Common myeloid progenitor, CD34-positive (primary cell): ENCODE measurements around the gene KRABD2.
"Not testable (repeated sequence)": the region's sequence is repeated elsewhere in the genome, so short reads cannot be mapped to it uniquely, and the experiment has no call there.

ENCODE experiments used
- CTCF ChIA-PET: fragments of 350-600 bp; sonication (Branson Sonifier 250); formaldehyde crosslinking; loops from one replicate; lab custom pipeline; 2021; ENCODE audit warnings: antibody characterized with exemption; lab: Charles Lee
- POLR2A ChIA-PET: fragments of 350-600 bp; sonication (Branson Sonifier 250); formaldehyde crosslinking; loops from one replicate; lab custom pipeline; 2021; ENCODE audit warnings: antibody characterized with exemption; lab: Charles Lee
- DNase-seq, 3 donors: peaks; one replicate each; pipeline versions ENCODE4 v3.0.0 to v3.0.0-alpha.2; 2013
- H3K27ac ChIP-seq, 2 experiments: 1 replicate in 1 of 2; 2 replicates in 1 of 2; pipeline ENCODE4 v1.7.0; 2013; ENCODE audit warnings: inconsistent platforms in 2 of 2, low read length in 2 of 2, mild to moderate bottlenecking in 2 of 2, low read depth in 1 of 2, moderate library complexity in 1 of 2; ENCODE audit not compliant: severe bottlenecking in 2 of 2, insufficient read depth in 1 of 2, poor library complexity in 1 of 2
- H3K27me3 ChIP-seq, 5 experiments: replicated peaks in 2 of 5; 1 replicate in 3 of 5; 2 replicates in 2 of 5; pipeline versions ENCODE4 v1.6.1 to v1.7.0; 2013; ENCODE audit warnings: low read length in 4 of 5, mild to moderate bottlenecking in 2 of 5, moderate library complexity in 2 of 5, inconsistent platforms in 1 of 5; ENCODE audit not compliant: insufficient read depth in 5 of 5, control insufficient read depth in 4 of 5
- H3K36me3 ChIP-seq, 4 experiments: 1 replicate in 2 of 4; 2 replicates in 2 of 4; pipeline versions ENCODE4 v1.6.1 to v1.7.0; 2013; ENCODE audit warnings: low read length in 3 of 4, control low read depth in 1 of 4, mild to moderate bottlenecking in 1 of 4; ENCODE audit not compliant: control insufficient read depth in 4 of 4, insufficient read depth in 4 of 4
- H3K4me1 ChIP-seq, 4 experiments: 1 replicate in 3 of 4; 2 replicates in 1 of 4; pipeline versions ENCODE4 v1.6.1 to v1.7.1; 2013; ENCODE audit warnings: low read length in 3 of 4, mild to moderate bottlenecking in 3 of 4, control low read depth in 1 of 4, inconsistent platforms in 1 of 4, moderate library complexity in 1 of 4; ENCODE audit not compliant: control insufficient read depth in 4 of 4, insufficient read depth in 4 of 4; ENCODE audit errors: control extremely low read depth in 1 of 4
- H3K4me3 ChIP-seq, 7 experiments: 1 replicate in 4 of 7; 2 replicates in 3 of 7; pipeline versions ENCODE4 v1.5.1 to v1.7.0; 2013; ENCODE audit warnings: mild to moderate bottlenecking in 7 of 7, low read length in 6 of 7, moderate library complexity in 6 of 7, inconsistent platforms in 2 of 7, low read depth in 2 of 7, control low read depth in 1 of 7; ENCODE audit not compliant: insufficient read depth in 4 of 7, control insufficient read depth in 1 of 7; ENCODE audit errors: extremely low read depth in 1 of 7
- H3K9me3 ChIP-seq, 5 experiments: 1 replicate in 4 of 5; 2 replicates in 1 of 5; pipeline versions ENCODE4 v1.6.1 to v1.7.1; 2013; ENCODE audit warnings: low read length in 4 of 5, mild to moderate bottlenecking in 2 of 5, inconsistent platforms in 1 of 5, low read depth in 1 of 5, moderate library complexity in 1 of 5; ENCODE audit not compliant: control insufficient read depth in 4 of 5, insufficient read depth in 2 of 5; ENCODE audit errors: control extremely low read depth in 1 of 5
- WGBS: methylation state at CpG from one replicate; pipeline ENCODE4 v1.1.5; 2013; ENCODE audit not compliant: insufficient coverage; 5-methylcytosine and 5-hydroxymethylcytosine counted together

Gene KRABD2

DNA sequence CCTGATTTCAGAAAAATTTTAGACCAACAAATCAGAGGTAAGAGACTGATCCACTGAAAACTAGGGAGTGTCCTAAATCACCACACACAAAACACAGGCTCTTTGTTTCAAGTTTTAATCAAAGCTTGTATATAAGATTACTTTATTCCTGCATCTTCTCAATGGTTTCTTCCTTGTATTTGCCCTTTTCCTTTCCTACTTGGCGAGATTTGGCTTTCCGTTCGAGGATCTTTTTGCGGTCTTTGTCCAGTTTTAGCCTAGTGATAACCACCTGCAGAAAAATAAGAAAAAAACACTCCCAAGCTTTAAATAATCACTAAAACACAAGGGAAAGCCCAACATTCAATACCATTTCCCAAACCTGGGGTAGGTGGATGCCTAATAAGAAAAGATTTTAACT lies 918 bp upstream of the KRABD2 start:
- CTCF ChIA-PET = interaction anchor here (0.8 to 2.6 kb wide), 9 partner anchors 14 to 82 kb away, joined by 3 to 15 read pairs (median 3); partner anchors contain the start of gene SLC25A35
- no peak overlapping the region for H3K4me3 ChIP-seq
- peaks cover 6 to 45% (median 39%) of the 10 kb centered on the region in 4 experiments for H3K4me1 ChIP-seq
- no peak overlapping the region for H3K27ac ChIP-seq
- no peaks in the 10 kb centered on the region for H3K9me3 ChIP-seq
- no peaks in the 10 kb centered on the region for H3K27me3 ChIP-seq
- WGBS = 95% methylated on average over 3 of the region's 4 CpGs
- POLR2A ChIA-PET = interaction anchor here (0.6 to 2.0 kb wide), 2 partner anchors 82 to 758 kb away, joined by 4 to 5 read pairs; partner anchors contain the start of gene SLC25A35
- H3K36me3 ChIP-seq = peaks cover 7 to 52% (median 38%) of the 10 kb centered on the region in 4 experiments
- DNase-seq = no peak

DNA sequence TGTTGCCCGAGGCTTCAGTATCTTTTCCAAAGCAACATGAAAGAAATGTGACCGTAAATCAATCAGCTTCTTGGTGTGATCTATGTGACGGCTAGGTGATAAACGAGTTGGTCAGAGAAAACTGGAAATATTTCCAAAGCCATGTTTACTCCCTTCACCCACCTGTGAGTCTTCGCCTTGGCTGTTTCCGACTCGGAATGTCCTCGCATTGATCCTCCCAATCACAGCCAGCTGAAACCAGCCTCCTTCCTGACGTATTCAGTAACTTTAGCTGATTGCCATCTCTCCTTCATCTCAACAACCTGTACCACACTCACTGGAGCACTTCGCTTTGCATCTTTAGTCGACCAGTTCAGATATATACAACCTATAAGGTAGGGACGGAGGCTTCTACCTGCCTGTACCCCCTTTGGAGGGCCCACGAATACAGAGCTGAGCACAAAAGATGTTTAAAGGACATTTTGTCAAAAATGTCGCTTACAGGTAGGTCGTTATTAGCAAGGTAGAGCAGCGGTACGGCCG lies 705 bp downstream of the KRABD2 start:
- WGBS = 43% methylated on average over 12 of the region's 18 CpGs
- Histone ChIP-seq H3K27ac (peak overlapping the region; percentile 62 to 87), H3K4me1 (peaks cover 0 to 29% (median 24%) of the 10 kb centered on the region in 4 experiments), H3K27me3 (no peaks in the 10 kb centered on the region), H3K36me3 (peaks cover 7 to 44% (median 37%) of the 10 kb centered on the region in 4 experiments), H3K4me3 (peak overlapping the region; percentile 59 to 99 (median 88)), H3K9me3 (no peaks in the 10 kb centered on the region)
- peak in 1 of 3 donors; percentile 31 for DNase-seq
- CTCF ChIA-PET = interaction anchor here (1.0 to 2.6 kb wide), 7 partner anchors 14 to 48 kb away, joined by 3 to 15 read pairs (median 6); partner anchors contain the start of gene ODF4
- POLR2A ChIA-PET = interaction anchor here (1.1 to 2.0 kb wide), 4 partner anchors 16 to 183 kb away, joined by 3 to 6 read pairs (median 6); partner anchors contain the start of gene SLC25A35

DNA sequence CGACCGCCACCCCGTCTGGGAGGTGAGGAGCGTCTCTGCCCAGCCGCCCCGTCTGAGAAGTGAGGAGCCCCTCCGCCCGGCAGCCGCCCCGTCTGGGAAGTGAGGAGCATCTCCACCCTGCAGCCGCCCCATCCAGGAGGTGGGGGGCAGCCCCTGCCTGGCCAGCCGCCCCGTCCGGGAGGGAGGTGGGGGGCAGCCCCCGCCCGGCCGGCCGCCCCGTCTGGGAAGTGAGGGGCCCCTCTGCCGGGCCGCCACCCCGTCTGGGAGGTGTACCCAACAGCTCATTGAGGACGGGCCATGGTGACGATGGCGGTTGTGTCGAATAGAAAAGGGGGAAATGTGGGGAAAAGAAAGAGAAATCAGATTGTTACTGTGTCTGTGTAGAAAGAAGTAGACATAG lies 2.6 kb downstream of the KRABD2 start:
- H3K4me3 ChIP-seq, POLR2A ChIA-PET, DNase-seq, H3K27ac ChIP-seq, CTCF ChIA-PET, H3K27me3 ChIP-seq, H3K9me3 ChIP-seq: not testable (repeated sequence)
- peaks cover 5 to 33% (median 31%) of the 10 kb centered on the region in 4 experiments for H3K36me3 ChIP-seq
- WGBS = 100% methylated on average over 9 of the region's 26 CpGs
- H3K4me1 ChIP-seq = peaks cover 6 to 28% (median 27%) of the 10 kb centered on the region in 4 experiments

DNA sequence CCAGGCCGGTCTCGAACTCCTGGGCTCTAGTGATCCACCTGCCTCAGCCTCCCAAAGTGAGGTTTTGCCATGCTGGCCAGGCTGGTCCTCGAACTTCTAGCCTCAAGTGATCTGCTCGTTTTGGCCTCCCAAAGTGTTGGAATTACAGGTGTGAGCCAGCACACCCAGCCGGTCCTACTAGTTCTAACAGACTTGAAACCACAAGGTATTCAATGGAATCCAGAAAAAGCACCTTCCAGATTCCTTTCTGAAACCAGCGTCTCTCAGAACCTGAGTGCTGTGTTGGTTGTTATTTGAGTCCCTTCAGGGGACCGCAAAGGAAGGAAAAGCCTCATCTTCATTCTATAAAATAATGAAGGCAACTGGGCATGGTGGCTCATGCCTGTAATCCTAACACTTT lies 4.1 kb downstream of the KRABD2 start:
- Histone ChIP-seq H3K4me1 (peaks cover 6 to 27% (median 27%) of the 10 kb centered on the region in 4 experiments), H3K9me3 (no peaks in the 10 kb centered on the region), H3K4me3 (no peak overlapping the region), H3K27me3 (no peaks in the 10 kb centered on the region), H3K36me3 (peaks cover 3 to 25% (median 21%) of the 10 kb centered on the region in 4 experiments), H3K27ac (no peak overlapping the region)
- 97% methylated on average over 5 of the region's 7 CpGs for WGBS
- no peak for DNase-seq
- ChIA-PET POLR2A (no interaction called here), CTCF (no interaction called here)

DNA sequence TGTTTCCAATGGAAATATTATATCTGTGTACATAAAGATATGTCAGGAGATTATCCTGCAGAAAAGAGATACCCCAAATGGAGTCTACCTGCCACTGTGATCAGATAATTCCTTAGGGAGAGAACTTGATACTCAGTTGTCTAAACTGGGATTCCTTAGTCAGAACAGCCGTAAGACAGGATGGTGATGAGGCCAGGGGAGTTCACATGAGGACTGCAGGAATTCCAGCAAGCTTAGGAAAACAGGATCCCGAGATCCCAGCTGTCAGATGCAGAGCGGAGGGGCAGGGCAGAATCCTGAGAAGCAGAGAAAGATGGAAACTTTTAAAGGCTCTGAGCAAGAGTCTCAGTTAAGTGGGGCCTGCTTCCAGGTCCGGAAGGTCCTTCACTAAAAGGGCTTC lies 4.7 kb downstream of the KRABD2 start:
- POLR2A ChIA-PET = interaction anchor here (1.1 kb wide), 1 partner anchor 18 kb away, joined by 3 read pairs; no protein-coding TSS in a partner anchor
- Histone ChIP-seq H3K36me3 (peaks cover 3 to 22% (median 15%) of the 10 kb centered on the region in 4 experiments), H3K9me3 (no peaks in the 10 kb centered on the region), H3K4me1 (peaks cover 6 to 25% (median 24%) of the 10 kb centered on the region in 4 experiments), H3K4me3 (no peak overlapping the region), H3K27me3 (no peaks in the 10 kb centered on the region), H3K27ac (no peak overlapping the region)
- CTCF ChIA-PET = interaction anchor here (2.0 kb wide), 1 partner anchor 12 kb away, joined by 5 read pairs; no protein-coding TSS in a partner anchor
- no peak for DNase-seq
- 93% methylated on average over 3 of the region's 4 CpGs for WGBS

DNA sequence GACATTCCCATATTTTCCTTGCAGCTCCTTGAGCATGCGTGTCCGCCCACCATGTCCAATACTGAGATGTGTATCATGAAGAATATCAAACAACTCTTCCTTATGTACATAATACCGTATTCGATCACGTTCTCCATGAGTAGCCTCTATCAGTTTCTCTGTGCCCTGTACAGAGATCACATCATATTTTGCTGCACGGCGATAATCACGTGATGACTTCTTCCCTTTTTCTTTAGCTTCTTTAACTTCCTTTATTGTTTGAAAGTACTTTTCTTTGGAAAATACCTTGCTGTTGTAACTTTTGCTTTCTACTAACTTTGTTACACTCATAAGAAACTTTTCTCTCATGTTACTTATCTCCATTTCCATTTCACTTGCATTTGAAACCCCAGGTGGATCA lies 6.6 kb downstream of the KRABD2 start:
- no peaks in the 10 kb centered on the region for H3K27me3 ChIP-seq
- H3K9me3 ChIP-seq = no peaks in the 10 kb centered on the region
- peak overlapping the region; percentile 21 to 68 for H3K27ac ChIP-seq
- H3K4me1 ChIP-seq = peaks cover 6 to 12% (median 11%) of the 10 kb centered on the region in 4 experiments
- ChIA-PET POLR2A (interaction anchor here (0.8 kb wide), 2 partner anchors 25 to 38 kb away, joined by 3 read pairs; no protein-coding TSS in a partner anchor), CTCF (interaction anchor here (1.1 to 2.8 kb wide), 4 partner anchors 10 to 38 kb away, joined by 3 to 18 read pairs (median 4); no protein-coding TSS in a partner anchor)
- H3K4me3 ChIP-seq = peak overlapping the region in 2 of 7 experiments; percentile 23 to 42
- 28% methylated on average over 8 of the region's 8 CpGs for WGBS
- H3K36me3 ChIP-seq = peaks cover 3 to 23% (median 18%) of the 10 kb centered on the region in 4 experiments
- peak; percentile 33 to 61 (median 58) for DNase-seq

DNA sequence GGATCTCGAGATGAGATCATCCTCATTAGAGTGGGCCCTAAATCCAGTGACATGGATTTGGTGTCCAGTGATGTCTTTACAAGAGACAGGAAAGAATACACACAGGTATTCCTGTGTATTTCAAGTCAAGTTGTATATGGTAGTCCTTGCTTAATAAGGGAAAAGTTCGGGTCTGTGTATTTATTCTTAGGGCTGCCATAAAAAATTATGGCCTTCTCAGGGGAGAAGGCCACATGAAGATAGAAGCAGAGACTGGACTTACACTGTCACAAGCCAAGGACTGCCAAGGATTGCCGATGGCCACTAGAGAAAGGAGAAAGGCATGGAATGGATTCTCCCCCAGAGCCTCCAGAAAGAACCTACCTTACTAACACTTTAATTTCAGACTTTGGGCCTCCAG lies 8.3 kb downstream of the KRABD2 start:
- no peaks in the 10 kb centered on the region for H3K27me3 ChIP-seq
- DNase-seq = no peak
- CTCF ChIA-PET = no interaction called here
- peaks cover 6 to 12% (median 11%) of the 10 kb centered on the region in 4 experiments for H3K4me1 ChIP-seq
- no peaks in the 10 kb centered on the region for H3K9me3 ChIP-seq
- POLR2A ChIA-PET = interaction anchor here (0.6 kb wide), 1 partner anchor 272 kb away, joined by 3 read pairs; no protein-coding TSS in a partner anchor
- H3K36me3 ChIP-seq = peaks cover 3 to 25% (median 18%) of the 10 kb centered on the region in 4 experiments
- no peak overlapping the region for H3K27ac ChIP-seq
- WGBS = 100% methylated on average over 2 of the region's 3 CpGs
- no peak overlapping the region for H3K4me3 ChIP-seq
